CD14-positive monocyte (primary cell): ENCODE data around the gene KCNK3. TPM values are rescaled to one million over a fixed set of nuclear protein-coding genes. Genes with fewer than 3 reads are reported as not detected.

Experiments used
- DNase-seq, 3 donors: peaks; one replicate each; pipeline ENCODE4 v3.0.0-alpha.2; 2011 to 2022
- H2AFZ ChIP-seq: 2 replicates; pipeline ENCODE4 v1.6.0; 2012; ENCODE audit warnings: mild to moderate bottlenecking, low read depth, low read length, inconsistent platforms; ENCODE audit not compliant: insufficient read depth, poor library complexity, severe bottlenecking
- H3K27ac ChIP-seq, 2 donors: 1 replicate in 1 of 2; 2 replicates in 1 of 2; pipeline ENCODE4 v1.5.1; 2012 to 2013; ENCODE audit warnings: low read length in 2 of 2, control low read depth in 1 of 2, inconsistent platforms in 1 of 2, low read depth in 1 of 2, mild to moderate bottlenecking in 1 of 2
- H3K27me3 ChIP-seq, 2 donors: one replicate each; pipeline versions ENCODE4 v1.6.0 to v1.6.1; 2011 to 2013; ENCODE audit warnings: low read length in 2 of 2; ENCODE audit not compliant: control insufficient read depth in 2 of 2, insufficient read depth in 2 of 2
- H3K36me3 ChIP-seq, 2 donors: replicated peaks in 1 of 2; 1 replicate in 1 of 2; 2 replicates in 1 of 2; pipeline versions ENCODE4 v1.5.1 to v1.6.1; 2012 to 2013; ENCODE audit warnings: low read length in 2 of 2, control low read depth in 1 of 2, inconsistent platforms in 1 of 2, mild to moderate bottlenecking in 1 of 2; ENCODE audit not compliant: insufficient read depth in 2 of 2, control insufficient read depth in 1 of 2
- H3K4me1 ChIP-seq, 2 donors: 1 replicate in 1 of 2; 2 replicates in 1 of 2; pipeline versions ENCODE4 v1.5.1 to v1.6.1; 2012 to 2013; ENCODE audit warnings: low read length in 2 of 2, control low read depth in 1 of 2, inconsistent platforms in 1 of 2, mild to moderate bottlenecking in 1 of 2, moderate library complexity in 1 of 2; ENCODE audit not compliant: insufficient read depth in 2 of 2, control insufficient read depth in 1 of 2
- H3K4me2 ChIP-seq: replicated peaks from 2 replicates; pipeline ENCODE3; 2012; ENCODE audit warnings: low read length, moderate library complexity, mild to moderate bottlenecking; ENCODE audit not compliant: poor library complexity, severe bottlenecking; ENCODE audit errors: extremely low read depth
- H3K4me3 ChIP-seq, 3 experiments: fragments of 200-600 bp in 1 of 3; sonication (generic) in 1 of 3; replicated peaks in 1 of 3; 1 replicate in 2 of 3; 2 replicates in 1 of 3; pipeline ENCODE4 v1.5.1; 2011 to 2013; ENCODE audit warnings: low read length in 3 of 3, mild to moderate bottlenecking in 3 of 3, control low read depth in 2 of 3, low read depth in 2 of 3, inconsistent platforms in 1 of 3, moderate library complexity in 1 of 3
- H3K79me2 ChIP-seq: 2 replicates; pipeline ENCODE4 v1.6.0; 2012; ENCODE audit warnings: mild to moderate bottlenecking, control low read depth, inconsistent platforms, low read length, moderate library complexity; ENCODE audit not compliant: insufficient read depth
- H3K9ac ChIP-seq: 2 replicates; pipeline ENCODE4 v1.6.0; 2017; ENCODE audit warnings: low read length, mild to moderate bottlenecking; ENCODE audit not compliant: insufficient read depth, poor library complexity, severe bottlenecking
- H3K9me3 ChIP-seq, 2 donors: replicated peaks in 1 of 2; 1 replicate in 1 of 2; 2 replicates in 1 of 2; pipeline versions ENCODE4 v1.5.1 to v1.6.1; 2012 to 2013; ENCODE audit warnings: low read length in 2 of 2, control low read depth in 1 of 2; ENCODE audit not compliant: control insufficient read depth in 1 of 2, insufficient read depth in 1 of 2
- H4K20me1 ChIP-seq: 2 replicates; pipeline ENCODE4 v1.6.0; 2012; ENCODE audit warnings: mild to moderate bottlenecking, low read length, control low read depth, moderate library complexity; ENCODE audit not compliant: insufficient read depth
- H3K27ac Mint-ChIP-seq, 7 donors: one replicate each; pipeline ENCODE4 v1.8.0; 2020; ENCODE audit warnings: mild to moderate bottlenecking in 7 of 7, mixed read lengths in 7 of 7, moderate library complexity in 6 of 7, inconsistent platforms in 2 of 7
- H3K27me3 Mint-ChIP-seq, 3 donors: one replicate each; pipeline ENCODE4 v1.8.0; 2021 to 2022; ENCODE audit warnings: low read depth in 3 of 3, mild to moderate bottlenecking in 3 of 3, mixed read lengths in 3 of 3, moderate library complexity in 3 of 3, inconsistent platforms in 1 of 3
- H3K36me3 Mint-ChIP-seq, 2 donors: one replicate each; pipeline ENCODE4 v1.8.0; 2020; ENCODE audit warnings: mixed read lengths in 2 of 2, inconsistent platforms in 1 of 2, mild to moderate bottlenecking in 1 of 2
- H3K4me1 Mint-ChIP-seq: one replicate; pipeline ENCODE4 v1.8.0; 2020; ENCODE audit warnings: mild to moderate bottlenecking, mixed read lengths
- H3K4me3 Mint-ChIP-seq, 2 donors: one replicate each; pipeline ENCODE4 v1.8.0; 2020; ENCODE audit warnings: mild to moderate bottlenecking in 2 of 2, mixed read lengths in 2 of 2, moderate library complexity in 1 of 2
- H3K9me3 Mint-ChIP-seq, 7 donors: one replicate each; pipeline ENCODE4 v1.8.0; 2020 to 2022; ENCODE audit warnings: mixed read lengths in 7 of 7, mild to moderate bottlenecking in 6 of 7, moderate library complexity in 6 of 7, inconsistent platforms in 2 of 7
- WGBS: methylation state at CpG from one replicate; pipeline ENCODE4 v1.1.5; 2013; ENCODE audit warnings: missing lambda C conversion rate; ENCODE audit not compliant: insufficient coverage; 5-methylcytosine and 5-hydroxymethylcytosine counted together
- intact Hi-C, 2 donors: fragments of 100-400 bp; cut with micrococcal nuclease; formaldehyde crosslinking; loops; one replicate each; pipeline versions ENCODE4 v1.15.0 to v1.15.1; 2023
- polyA plus RNA-seq, 3 donors: library from polyadenylated mRNA; depleted of rRNA in 1 of 3; unstranded in 2 of 3; stranded (reverse) in 1 of 3; fragments of 300-500 nt in 2 of 3; fragments of >200 nt in 1 of 3; fragmentation: Illumina TruSeq in 2 of 3; gene quantifications; 1 replicate in 2 of 3; 2 replicates in 1 of 3; pipeline ENCODE4 v1.2.3, GENCODE V29; 2012 to 2021
- TF ChIP-seq, protein P1 (sequence below): fragments of 200-600 bp; IDR thresholded peaks from one replicate; pipeline ENCODE4 v1.8.0; 2022; ENCODE audit warnings: antibody characterized with exemption, mild to moderate bottlenecking

The KCNK3 gene
- polyA plus RNA-seq, 3 donors: not detected

DNA sequence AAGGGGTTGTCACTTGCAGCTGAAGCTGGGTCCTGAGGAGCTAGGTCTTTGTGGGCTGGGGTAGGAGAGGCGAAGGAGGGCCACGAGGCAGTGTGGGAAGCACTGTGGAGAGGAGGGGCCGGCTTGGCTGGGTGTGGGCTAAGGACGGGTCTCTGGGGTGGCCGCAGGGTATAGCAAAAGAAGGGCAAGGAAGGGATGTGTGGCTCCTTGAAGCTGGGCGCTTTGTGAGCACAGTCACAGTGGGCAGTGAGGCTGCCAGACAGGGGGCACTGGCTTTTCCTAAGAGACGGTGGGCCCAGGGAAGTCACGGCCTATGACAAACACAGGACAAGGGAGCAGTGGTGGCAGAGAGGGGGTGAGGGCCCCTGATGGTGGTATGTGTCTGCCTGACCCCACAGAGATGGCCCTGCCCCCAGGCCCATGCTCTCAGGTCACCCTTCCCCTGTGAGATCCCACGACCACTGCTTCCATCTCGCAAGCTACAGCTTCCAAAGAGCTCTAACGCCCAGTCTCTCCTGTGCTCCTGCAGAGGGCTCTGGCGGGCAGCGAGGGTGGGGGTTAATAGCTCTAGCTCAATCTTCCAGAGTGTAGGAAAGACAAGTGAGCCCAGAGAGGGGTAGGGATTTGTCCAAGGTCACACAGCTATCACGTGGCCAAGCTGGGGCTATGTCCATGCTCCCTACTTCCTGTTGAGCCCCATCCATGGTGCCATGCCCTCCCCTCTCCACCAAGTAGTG is 32.4 kb downstream of the KCNK3 start:
- 80% methylated on average over 9 of the region's 14 CpGs for WGBS
- Histone ChIP-seq H3K27me3 (peaks cover 0 to 25% of the 10 kb centered on the region in 2 donors), H3K9me3 (no peaks in the 10 kb centered on the region), H3K4me1 (peaks cover 0 to 4% of the 10 kb centered on the region in 2 donors), H3K79me2 (no peaks in the 10 kb centered on the region), H3K36me3 (no peaks in the 10 kb centered on the region), H3K4me3 (no peak overlapping the region), H2AFZ (no peak overlapping the region), H3K9ac (no peak overlapping the region), H4K20me1 (no peaks in the 10 kb centered on the region), H3K4me2 (no peak overlapping the region), H3K27ac (no peak overlapping the region)
- no peak overlapping the region for H3K4me3 Mint-ChIP-seq
- no peaks in the 10 kb centered on the region for H3K36me3 Mint-ChIP-seq
- TF ChIP-seq, protein P1, sequence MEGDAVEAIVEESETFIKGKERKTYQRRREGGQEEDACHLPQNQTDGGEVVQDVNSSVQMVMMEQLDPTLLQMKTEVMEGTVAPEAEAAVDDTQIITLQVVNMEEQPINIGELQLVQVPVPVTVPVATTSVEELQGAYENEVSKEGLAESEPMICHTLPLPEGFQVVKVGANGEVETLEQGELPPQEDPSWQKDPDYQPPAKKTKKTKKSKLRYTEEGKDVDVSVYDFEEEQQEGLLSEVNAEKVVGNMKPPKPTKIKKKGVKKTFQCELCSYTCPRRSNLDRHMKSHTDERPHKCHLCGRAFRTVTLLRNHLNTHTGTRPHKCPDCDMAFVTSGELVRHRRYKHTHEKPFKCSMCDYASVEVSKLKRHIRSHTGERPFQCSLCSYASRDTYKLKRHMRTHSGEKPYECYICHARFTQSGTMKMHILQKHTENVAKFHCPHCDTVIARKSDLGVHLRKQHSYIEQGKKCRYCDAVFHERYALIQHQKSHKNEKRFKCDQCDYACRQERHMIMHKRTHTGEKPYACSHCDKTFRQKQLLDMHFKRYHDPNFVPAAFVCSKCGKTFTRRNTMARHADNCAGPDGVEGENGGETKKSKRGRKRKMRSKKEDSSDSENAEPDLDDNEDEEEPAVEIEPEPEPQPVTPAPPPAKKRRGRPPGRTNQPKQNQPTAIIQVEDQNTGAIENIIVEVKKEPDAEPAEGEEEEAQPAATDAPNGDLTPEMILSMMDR: no peak
- peaks cover 0 to 5% (median 0%) of the 10 kb centered on the region in 7 donors for H3K9me3 Mint-ChIP-seq
- H3K27ac Mint-ChIP-seq: no peak overlapping the region
- DNase-seq: no peak
- H3K27me3 Mint-ChIP-seq: peaks cover 14 to 22% (median 15%) of the 10 kb centered on the region in 3 donors
- intact Hi-C loops: no loop called here
- no peaks in the 10 kb centered on the region for H3K4me1 Mint-ChIP-seq

DNA sequence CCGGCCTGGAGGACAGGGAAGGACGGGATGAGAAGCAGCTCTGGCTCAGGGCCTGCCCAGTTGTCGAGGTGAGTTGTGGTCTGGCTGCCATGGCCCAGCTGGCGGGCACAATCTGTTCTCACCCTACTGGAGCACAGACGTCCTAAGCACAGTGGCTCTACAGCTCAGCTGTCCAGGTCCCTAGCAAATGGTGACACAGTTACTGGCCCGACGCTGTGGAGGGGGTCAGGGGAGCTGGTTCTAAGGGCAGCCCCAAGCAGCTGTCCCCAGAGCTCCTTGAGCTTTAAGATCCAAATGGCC is 32.9 kb downstream of the KCNK3 start:
- Histone ChIP-seq H3K4me3 (no peak overlapping the region), H3K9ac (no peak overlapping the region), H3K36me3 (no peaks in the 10 kb centered on the region), H3K9me3 (no peaks in the 10 kb centered on the region), H4K20me1 (no peaks in the 10 kb centered on the region), H2AFZ (no peak overlapping the region), H3K4me2 (no peak overlapping the region), H3K79me2 (no peaks in the 10 kb centered on the region), H3K27ac (no peak overlapping the region), H3K4me1 (peaks cover 0 to 4% of the 10 kb centered on the region in 2 donors), H3K27me3 (peaks cover 0 to 26% of the 10 kb centered on the region in 2 donors)
- intact Hi-C loops: no loop called here
- TF ChIP-seq, protein P1: no peak
- Mint-ChIP-seq H3K27me3 (peaks cover 15 to 22% (median 18%) of the 10 kb centered on the region in 3 donors), H3K27ac (no peak overlapping the region), H3K9me3 (peaks cover 0 to 5% (median 0%) of the 10 kb centered on the region in 7 donors), H3K4me3 (no peak overlapping the region), H3K4me1 (no peaks in the 10 kb centered on the region), H3K36me3 (no peaks in the 10 kb centered on the region)
- WGBS: 97% methylated on average over 5 of the region's 7 CpGs
- DNase-seq: no peak
